ENCODE results near the gene TP53BP1. TPM values are rescaled to one million over a fixed set of nuclear protein-coding genes. Genes with fewer than 3 reads are reported as not detected.

Gene TP53BP1
- total and polyA plus RNA-seq, 2 of the 13 experiments (the other 11 are each of a cell fraction or from before 2014, with no cell fraction given): 17.1 to 17.4 TPM

- TF ChIP-seq THAP7 (CRISPR knock-in tag; IDR thresholded peaks at IDR 0.05): 0 out of 2 replicates have a peak, but pooled peaks have one; percentile 37
- 0 out of 2 replicates have a peak, but pooled peaks have one; percentile 76 for TF ChIP-seq ZNF136 (CRISPR knock-in tag; IDR thresholded peaks at IDR 0.05; ENCODE audit: low read depth)
- peak; percentile 83; the same call in 1 of the 2 replicates for TF ChIP-seq KAT7 (CRISPR knock-in tag; IDR thresholded peaks at IDR 0.05; ENCODE audit: borderline replicate concordance)
- TF ChIP-seq TRAFD1 (CRISPR knock-in tag; IDR thresholded peaks at IDR 0.05; ENCODE audit: borderline replicate concordance): no peak; the same call in 1 of the 2 replicates
- TF ChIP-seq ZNF367 (CRISPR knock-in tag; IDR thresholded peaks at IDR 0.05; ENCODE audit: borderline replicate concordance): no peak
- TF ChIP-seq ZNF556 (CRISPR knock-in tag; IDR thresholded peaks at IDR 0.05; ENCODE audit: borderline replicate concordance): no peak
- TF ChIP-seq SIN3B (IDR thresholded peaks at IDR 0.05; ENCODE audit: low read length): no peak
- 0 out of 2 replicates have a peak, but pooled peaks have one; percentile 14 for TF ChIP-seq ZFP1 (CRISPR knock-in tag; IDR thresholded peaks at IDR 0.05)
- TF ChIP-seq TARDBP (CRISPR knock-in tag; IDR thresholded peaks at IDR 0.05): peak; percentile 66; the same call in 1 of the 2 replicates
- no peak for TF ChIP-seq ZBTB3 (CRISPR knock-in tag; IDR thresholded peaks at IDR 0.05; ENCODE audit: borderline replicate concordance, low read depth)
- TF ChIP-seq ZC3H4 (CRISPR knock-in tag; IDR thresholded peaks at IDR 0.05; ENCODE audit: borderline replicate concordance): 0 out of 2 replicates have a peak, but pooled peaks have one; percentile 45
- no peak for TF ChIP-seq SRSF9 (IDR thresholded peaks at IDR 0.05; ENCODE audit: borderline replicate concordance, insufficient read depth, low read depth, low read length, poor library complexity, severe bottlenecking)
- TF ChIP-seq KAT2B (IDR thresholded peaks at IDR 0.05; ENCODE audit: borderline replicate concordance, low read depth, low read length): no peak
- peak; percentile 81; the same call in 1 of the 2 replicates for TF ChIP-seq ZNF33B (CRISPR knock-in tag; IDR thresholded peaks at IDR 0.05)
- TF ChIP-seq ZBTB4 (CRISPR knock-in tag; IDR thresholded peaks at IDR 0.05; ENCODE audit: borderline replicate concordance): no peak; the same call in 1 of the 2 replicates
- TF ChIP-seq KLF13 (CRISPR knock-in tag; IDR thresholded peaks at IDR 0.05): no peak; the same call in 1 of the 2 replicates
- TF ChIP-seq DMAP1 (CRISPR knock-in tag; IDR thresholded peaks at IDR 0.05): peak; percentile 92
- no peak for TF ChIP-seq ZNF496 (CRISPR knock-in tag; IDR thresholded peaks at IDR 0.05; ENCODE audit: insufficient replicate concordance)
- peak; percentile 42; the same call in 1 of the 2 replicates for TF ChIP-seq ZSCAN25 (CRISPR knock-in tag; IDR thresholded peaks at IDR 0.05)
- TF ChIP-seq TGIF2 (CRISPR knock-in tag; IDR thresholded peaks at IDR 0.05): no peak; the same call in 1 of the 2 replicates
Measured at GRCh38 chr15:43370975-43371974, 121.7 kb downstream of the TP53BP1 start, which contains the start of the genes TUBGCP4 and ZSCAN29 (continued).

All from HepG2 (cell line).